ENCODE results near the gene MSANTD1.

The MSANTD1 gene

DNA sequence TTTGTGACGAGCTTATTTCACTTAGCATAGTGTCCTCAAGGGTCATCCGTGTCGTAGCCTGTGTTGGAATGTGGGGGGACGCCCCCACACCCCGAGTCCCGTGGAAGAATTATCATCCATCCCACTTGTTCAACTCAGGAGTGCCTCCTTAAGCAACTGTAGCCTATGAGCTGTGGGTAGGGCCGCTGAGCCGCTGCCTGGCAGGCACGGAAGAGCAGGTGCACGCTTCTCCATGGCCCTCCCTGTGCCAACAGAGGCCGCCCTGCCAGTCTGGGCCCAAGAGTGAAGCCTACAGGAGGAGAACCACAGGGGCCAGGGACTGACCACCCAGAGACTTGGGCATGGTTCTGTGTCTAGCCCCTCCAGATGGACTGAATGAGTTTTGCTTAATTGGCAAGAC lies 41.5 kb downstream of the MSANTD1 start:
- H3K27ac ChIP-seq = no peak overlapping the region; the same call in 1 of the 2 replicates
- no peak for TF ChIP-seq ZFX (IDR thresholded peaks at IDR 0.05)
- TF ChIP-seq, protein P1, sequence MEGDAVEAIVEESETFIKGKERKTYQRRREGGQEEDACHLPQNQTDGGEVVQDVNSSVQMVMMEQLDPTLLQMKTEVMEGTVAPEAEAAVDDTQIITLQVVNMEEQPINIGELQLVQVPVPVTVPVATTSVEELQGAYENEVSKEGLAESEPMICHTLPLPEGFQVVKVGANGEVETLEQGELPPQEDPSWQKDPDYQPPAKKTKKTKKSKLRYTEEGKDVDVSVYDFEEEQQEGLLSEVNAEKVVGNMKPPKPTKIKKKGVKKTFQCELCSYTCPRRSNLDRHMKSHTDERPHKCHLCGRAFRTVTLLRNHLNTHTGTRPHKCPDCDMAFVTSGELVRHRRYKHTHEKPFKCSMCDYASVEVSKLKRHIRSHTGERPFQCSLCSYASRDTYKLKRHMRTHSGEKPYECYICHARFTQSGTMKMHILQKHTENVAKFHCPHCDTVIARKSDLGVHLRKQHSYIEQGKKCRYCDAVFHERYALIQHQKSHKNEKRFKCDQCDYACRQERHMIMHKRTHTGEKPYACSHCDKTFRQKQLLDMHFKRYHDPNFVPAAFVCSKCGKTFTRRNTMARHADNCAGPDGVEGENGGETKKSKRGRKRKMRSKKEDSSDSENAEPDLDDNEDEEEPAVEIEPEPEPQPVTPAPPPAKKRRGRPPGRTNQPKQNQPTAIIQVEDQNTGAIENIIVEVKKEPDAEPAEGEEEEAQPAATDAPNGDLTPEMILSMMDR (conservative IDR thresholded peaks at IDR 0.05) = no peak

- TF ChIP-seq, protein P1 (conservative IDR thresholded peaks at IDR 0.05) = no peak
- no peak for TF ChIP-seq ZFX (IDR thresholded peaks at IDR 0.05)
- peak overlapping the region; percentile 75 for H3K27ac ChIP-seq
Observed at GRCh38 chr4:3290889-3291321, 41.9 kb downstream of the MSANTD1 start.

DNA sequence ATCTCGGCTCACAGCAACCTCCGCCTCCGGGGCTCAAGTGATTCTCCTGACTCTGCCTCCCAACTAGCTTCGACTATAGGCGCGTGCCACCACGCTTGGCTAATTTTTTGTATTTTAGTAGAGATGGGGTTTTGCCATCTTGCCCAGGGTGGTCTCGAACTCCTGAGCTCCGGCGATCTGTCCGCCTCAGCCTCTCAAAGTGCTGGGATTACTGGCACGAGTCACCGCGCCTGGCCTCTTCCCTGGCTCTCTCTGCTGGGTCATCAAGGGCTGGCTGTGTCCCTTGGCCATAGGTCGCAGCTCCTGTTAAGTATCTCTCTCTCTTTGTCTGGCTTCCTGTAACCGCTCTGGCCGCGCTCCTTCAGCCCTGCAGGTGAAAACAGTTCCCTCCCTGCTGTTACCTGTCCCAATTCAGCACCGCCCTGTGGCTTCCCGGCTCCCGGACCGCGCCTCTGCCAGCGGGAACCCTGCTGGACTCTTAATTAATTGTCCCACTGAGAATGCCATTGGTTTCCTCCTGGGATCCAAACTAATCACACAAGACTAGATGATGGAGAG lies 42.5 kb downstream of the MSANTD1 start:
- TF ChIP-seq, protein P1 (conservative IDR thresholded peaks at IDR 0.05) = no peak
- no peak for TF ChIP-seq ZFX (IDR thresholded peaks at IDR 0.05)
- peak overlapping the region; percentile 75 for H3K27ac ChIP-seq

- peak overlapping the region; percentile 75 for H3K27ac ChIP-seq
- TF ChIP-seq ZFX (IDR thresholded peaks at IDR 0.05) = peak; percentile 59; the same call in 1 of the 2 replicates
- TF ChIP-seq, protein P1 (conservative IDR thresholded peaks at IDR 0.05) = no peak
Observed at GRCh38 chr4:3291969-3292570, 43.1 kb downstream of the MSANTD1 start.

- TF ChIP-seq ZFX (IDR thresholded peaks at IDR 0.05) = no peak; the same call in 1 of the 2 replicates
- TF ChIP-seq, protein P1 (conservative IDR thresholded peaks at IDR 0.05) = no peak
- peak within 1 kb of the TSS; percentile 75 for H3K27ac ChIP-seq
Observed at GRCh38 chr4:3292571-3293400, 43.8 kb downstream of the MSANTD1 start, which contains the start of gene RGS12. Gene RGS12 (plus strand): TSS chr4:3293021. CDS start chr4:3316171, 23,150 bp downstream.

GRCh38 chr4:3293401-3294391 lies 44.7 kb downstream of the MSANTD1 start:
- H3K27ac ChIP-seq = peak overlapping the region; percentile 75
- TF ChIP-seq ZFX (IDR thresholded peaks at IDR 0.05) = no peak
- TF ChIP-seq, protein P1 (conservative IDR thresholded peaks at IDR 0.05) = no peak

Data from C4-2B (cell line).